NCI-H226 (cell line): ENCODE measurements around the gene GATB.

ENCODE experiments used
- DNase-seq: peaks from one replicate; pipeline ENCODE4 v3.0.0-alpha.2; 2015

The GATB gene

GRCh38 chr4:151728679-151729078, 32.1 kb downstream of the GATB start:
- DNase-seq: no peak

- DNase-seq: no peak
Measured at GRCh38 chr4:151728006-151728405, 32.8 kb downstream of the GATB start.

GRCh38 chr4:151727365-151727764, 33.4 kb downstream of the GATB start:
- DNase-seq: peak; percentile 10

GRCh38 chr4:151725087-151725486, 35.7 kb downstream of the GATB start:
- DNase-seq: no peak

- DNase-seq: no peak
Measured at GRCh38 chr4:151721916-151722315, 38.9 kb downstream of the GATB start.

GRCh38 chr4:151721466-151721865, 39.3 kb downstream of the GATB start:
- no peak for DNase-seq

GRCh38 chr4:151719956-151720334, 40.9 kb downstream of the GATB start:
- no peak for DNase-seq

- no peak for DNase-seq
Measured at GRCh38 chr4:151718984-151719955, 41.5 kb downstream of the GATB start.

- no peak for DNase-seq
Measured at GRCh38 chr4:151717909-151718628, 42.7 kb downstream of the GATB start.

GRCh38 chr4:151717314-151717713, 43.5 kb downstream of the GATB start:
- no peak for DNase-seq

- no peak for DNase-seq
Measured at GRCh38 chr4:151716324-151716723, 44.5 kb downstream of the GATB start.

- no peak for DNase-seq
Measured at GRCh38 chr4:151715881-151716280, 44.9 kb downstream of the GATB start.

- no peak for DNase-seq
Measured at GRCh38 chr4:151712777-151713176, 48.0 kb downstream of the GATB start.

- no peak for DNase-seq
Measured at GRCh38 chr4:151711646-151712045, 49.2 kb downstream of the GATB start.

- no peak for DNase-seq
Measured at GRCh38 chr4:151709587-151709986, 51.2 kb downstream of the GATB start.

- DNase-seq: no peak
Measured at GRCh38 chr4:151709071-151709470, 51.7 kb downstream of the GATB start.

- no peak for DNase-seq
Measured at GRCh38 chr4:151708100-151708499, 52.7 kb downstream of the GATB start.

- no peak for DNase-seq
Measured at GRCh38 chr4:151703401-151703800, 57.4 kb downstream of the GATB start.

GRCh38 chr4:151702256-151702655, 58.6 kb downstream of the GATB start:
- no peak for DNase-seq

- no peak for DNase-seq
Measured at GRCh38 chr4:151700566-151701316, 60.1 kb downstream of the GATB start.

GRCh38 chr4:151698213-151698612, 62.6 kb downstream of the GATB start:
- no peak for DNase-seq

GRCh38 chr4:151694961-151695720, 65.7 kb downstream of the GATB start:
- no peak for DNase-seq
